Mammary epithelial cell (primary cell): ENCODE measurements around the gene EFCAB6.

Experiments
- CTCF ChIP-seq, 2 donors: IDR thresholded peaks in 1 of 2; conservative IDR thresholded peaks in 1 of 2; 2 replicates each; pipeline ENCODE4 v1.5.1; 2011 to 2012; ENCODE audit warnings: inconsistent platforms in 2 of 2, low read length in 2 of 2, mild to moderate bottlenecking in 2 of 2, control low read depth in 1 of 2, low read depth in 1 of 2; ENCODE audit not compliant: insufficient read depth in 1 of 2; ENCODE audit errors: extremely low read depth in 1 of 2
- EZH2 ChIP-seq: IDR thresholded peaks from 2 replicates; pipeline ENCODE4 v1.6.1; 2012; ENCODE audit warnings: low read length, inconsistent platforms, borderline replicate concordance

GRCh38 chr22:43583501-43583900 lies 228.6 kb downstream of the EFCAB6 start:
- TF ChIP-seq CTCF (conservative IDR thresholded peaks at IDR 0.05 in 1 of 2, IDR thresholded peaks at IDR 0.05 in 1 of 2; ENCODE audit: extremely low read depth in 1 of 2, insufficient read depth in 1 of 2, low read depth in 1 of 2, low read length in 2 of 2) (no peak), EZH2 (no peak)
